PC-3 (cell line): ENCODE measurements around the gene ABLIM3. TPM values are rescaled to one million over a fixed set of nuclear protein-coding genes. Genes with fewer than 3 reads are reported as not detected.

Experiments used
- ATAC-seq: fragments of 200-7000 bp; cut with Tn5 transposase; 2 replicates; pipeline ENCODE4 v1.9.1; 2020; ENCODE audit warnings: mild to moderate bottlenecking, moderate library complexity
- BruUV-seq: library from RNA; stranded (reverse); fragments of 400-500 nt; replicated peaks from 2 replicates; lab custom pipeline; 2021; lab: Mats Ljungman, UMichigan
- CTCF ChIA-PET: fragments of 300-600 bp; sonication (Branson Sonifier 250); formaldehyde crosslinking; loops from one replicate; lab custom pipeline; 2022; ENCODE audit warnings: antibody characterized with exemption; lab: Charles Lee
- POLR2A ChIA-PET: fragments of 300-600 bp; sonication (Branson Sonifier 250); formaldehyde crosslinking; loops from one replicate; lab custom pipeline; 2022; ENCODE audit warnings: antibody characterized with exemption; ENCODE audit not compliant: unreplicated experiment; lab: Charles Lee
- DNase-seq: peaks from one replicate; pipeline ENCODE4 v3.0.0-alpha.2; 2015
- H2AFZ ChIP-seq: fragments of 300-600 bp; sonication (generic); 2 replicates; pipeline ENCODE4 v1.6.0; 2016; ENCODE audit warnings: antibody characterized with exemption, low read length
- H3F3A ChIP-seq: fragments of 300-600 bp; sonication (generic); one replicate; pipeline ENCODE4 v1.6.0; 2017; ENCODE audit warnings: antibody characterized with exemption, low read length, control low read depth, mild to moderate bottlenecking; ENCODE audit not compliant: unreplicated experiment
- H3K27ac ChIP-seq: fragments of 300-600 bp; sonication (generic); 2 replicates; pipeline ENCODE4 v1.5.1; 2016; ENCODE audit warnings: mild to moderate bottlenecking, low read length
- H3K27me3 ChIP-seq: fragments of 300-600 bp; sonication (generic); 2 replicates; pipeline ENCODE4 v1.6.1; 2016; ENCODE audit warnings: low read length, mixed read lengths
- H3K36me3 ChIP-seq: fragments of 300-600 bp; sonication (generic); 2 replicates; pipeline ENCODE4 v1.6.1; 2016; ENCODE audit warnings: low read depth, mixed run types, low read length, mixed read lengths
- H3K4me1 ChIP-seq: fragments of 300-600 bp; sonication (generic); 2 replicates; pipeline ENCODE4 v1.5.1; 2016; ENCODE audit warnings: low read length; ENCODE audit not compliant: insufficient read depth
- H3K4me2 ChIP-seq: fragments of 300-600 bp; sonication (generic); 2 replicates; pipeline ENCODE4 v1.6.0; 2016; ENCODE audit warnings: low read length
- H3K4me3 ChIP-seq: fragments of 300-600 bp; sonication (generic); 2 replicates; pipeline ENCODE4 v1.5.1; 2016; ENCODE audit warnings: mild to moderate bottlenecking, low read length, mixed read lengths
- H3K79me2 ChIP-seq: fragments of 300-600 bp; sonication (generic); 2 replicates; pipeline ENCODE4 v1.6.1; 2017; ENCODE audit warnings: low read length, mixed read lengths
- H3K9ac ChIP-seq: fragments of 300-600 bp; sonication (generic); 2 replicates; pipeline ENCODE4 v1.6.0; 2016; ENCODE audit warnings: mild to moderate bottlenecking, low read length
- H3K9me2 ChIP-seq: fragments of 300-600 bp; sonication (generic); replicated peaks from 2 replicates; pipeline ENCODE4 v1.6.1; 2016; ENCODE audit warnings: mixed run types, low read length, mixed read lengths
- H3K9me3 ChIP-seq: fragments of 300-600 bp; sonication (generic); 2 replicates; pipeline ENCODE4 v1.6.1; 2016; ENCODE audit warnings: low read length, mixed read lengths
- H4K20me1 ChIP-seq: fragments of 300-600 bp; sonication (generic); 2 replicates; pipeline ENCODE4 v1.6.1; 2016; ENCODE audit warnings: low read length, mixed read lengths
- EZH2 ChIP-seq: fragments of 300-600 bp; sonication (generic); IDR thresholded peaks from one replicate; pipeline ENCODE4 v1.6.1; 2017; ENCODE audit warnings: antibody characterized with exemption, mild to moderate bottlenecking, low read length; ENCODE audit not compliant: unreplicated experiment
- EZH2phosphoT487 ChIP-seq: fragments of 300-600 bp; sonication (generic); IDR thresholded peaks from 2 replicates; pipeline ENCODE4 v1.6.1; 2018; ENCODE audit warnings: mild to moderate bottlenecking, antibody characterized with exemption, low read length, borderline replicate concordance
- intact Hi-C: fragments of 100-400 bp; cut with micrococcal nuclease; formaldehyde crosslinking; loops from 2 replicates; pipeline ENCODE4 v1.9.0; 2023
- total RNA-seq: library from RNA; depleted of rRNA; stranded (reverse); fragments of >200 nt; gene quantifications from 2 replicates; pipeline ENCODE4 v1.2.3, GENCODE V29; 2014
- TF ChIP-seq, protein P1 (sequence below): fragments of 300-600 bp; sonication (generic); conservative IDR thresholded peaks from 2 replicates; pipeline ENCODE4 v1.5.1; 2017; ENCODE audit warnings: antibody characterized with exemption, low read depth, mild to moderate bottlenecking, low read length

Gene ABLIM3
- total RNA-seq, 1 experiment from 2014 or later: 43.6 TPM

DNA sequence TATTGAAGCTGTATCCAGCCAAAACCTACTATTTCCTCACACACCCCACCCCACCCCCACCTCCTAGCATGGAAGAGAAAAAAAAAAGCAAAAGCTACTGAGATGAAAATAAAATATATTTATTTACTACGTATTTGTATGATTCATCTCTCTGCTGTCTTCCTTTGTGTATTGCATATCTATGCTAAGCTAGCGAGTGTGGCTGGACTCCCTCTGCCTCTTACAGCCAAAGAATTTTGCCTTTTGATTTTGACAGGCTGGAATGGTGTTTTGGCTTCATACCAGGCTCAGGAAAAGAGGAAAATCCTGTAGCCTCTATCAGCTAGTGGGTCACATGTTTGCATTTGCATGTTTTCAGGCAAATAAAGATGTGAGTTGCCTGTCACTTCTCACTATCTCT lies 2.2 kb downstream of the ABLIM3 start:
- TF ChIP-seq, protein P1, sequence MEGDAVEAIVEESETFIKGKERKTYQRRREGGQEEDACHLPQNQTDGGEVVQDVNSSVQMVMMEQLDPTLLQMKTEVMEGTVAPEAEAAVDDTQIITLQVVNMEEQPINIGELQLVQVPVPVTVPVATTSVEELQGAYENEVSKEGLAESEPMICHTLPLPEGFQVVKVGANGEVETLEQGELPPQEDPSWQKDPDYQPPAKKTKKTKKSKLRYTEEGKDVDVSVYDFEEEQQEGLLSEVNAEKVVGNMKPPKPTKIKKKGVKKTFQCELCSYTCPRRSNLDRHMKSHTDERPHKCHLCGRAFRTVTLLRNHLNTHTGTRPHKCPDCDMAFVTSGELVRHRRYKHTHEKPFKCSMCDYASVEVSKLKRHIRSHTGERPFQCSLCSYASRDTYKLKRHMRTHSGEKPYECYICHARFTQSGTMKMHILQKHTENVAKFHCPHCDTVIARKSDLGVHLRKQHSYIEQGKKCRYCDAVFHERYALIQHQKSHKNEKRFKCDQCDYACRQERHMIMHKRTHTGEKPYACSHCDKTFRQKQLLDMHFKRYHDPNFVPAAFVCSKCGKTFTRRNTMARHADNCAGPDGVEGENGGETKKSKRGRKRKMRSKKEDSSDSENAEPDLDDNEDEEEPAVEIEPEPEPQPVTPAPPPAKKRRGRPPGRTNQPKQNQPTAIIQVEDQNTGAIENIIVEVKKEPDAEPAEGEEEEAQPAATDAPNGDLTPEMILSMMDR: no peak
- TF ChIP-seq EZH2phosphoT487 (no peak), EZH2 (no peak)
- 0 out of 2 replicates have a peak, but pooled peaks cover 6% of the 10 kb centered on the region for H3K36me3 ChIP-seq
- H3K4me2 ChIP-seq: peak overlapping the region; percentile 75
- H3F3A ChIP-seq: peaks cover 5% of the 10 kb centered on the region
- H3K4me3 ChIP-seq: peak overlapping the region; percentile 55
- peak overlapping the region; percentile 46 for H3K27ac ChIP-seq
- DNase-seq: peak; percentile 81
- no TSS peak for BruUV-seq
- peaks cover 69% of the 10 kb centered on the region for H3K79me2 ChIP-seq
- POLR2A ChIA-PET: interaction anchor here (0.6 to 1.1 kb wide), 7 partner anchors 9 to 462 kb away, joined by 3 to 15 read pairs (median 5); partner anchors contain the start of gene SH3TC2
- CTCF ChIA-PET: interaction anchor here (0.5 to 3.7 kb wide), 12 partner anchors 8 to 412 kb away, joined by 3 to 36 read pairs (median 8); no protein-coding TSS in a partner anchor
- H3K4me1 ChIP-seq: peaks cover 41% of the 10 kb centered on the region
- intact Hi-C loops: loop anchor here (5.0 kb wide), 1 partner anchor 204 kb away; the partner anchor contains the start of gene GRPEL2
- 0 out of 2 replicates have a peak overlapping the region, but pooled peaks have one; percentile 11 for H2AFZ ChIP-seq
- H4K20me1 ChIP-seq: no peaks in the 10 kb centered on the region
- H3K9ac ChIP-seq: peak overlapping the region; percentile 30
- H3K9me3 ChIP-seq: no peaks in the 10 kb centered on the region
- no peaks in the 10 kb centered on the region for H3K9me2 ChIP-seq
- H3K27me3 ChIP-seq: no peaks in the 10 kb centered on the region
- ATAC-seq: peak; percentile 7

DNA sequence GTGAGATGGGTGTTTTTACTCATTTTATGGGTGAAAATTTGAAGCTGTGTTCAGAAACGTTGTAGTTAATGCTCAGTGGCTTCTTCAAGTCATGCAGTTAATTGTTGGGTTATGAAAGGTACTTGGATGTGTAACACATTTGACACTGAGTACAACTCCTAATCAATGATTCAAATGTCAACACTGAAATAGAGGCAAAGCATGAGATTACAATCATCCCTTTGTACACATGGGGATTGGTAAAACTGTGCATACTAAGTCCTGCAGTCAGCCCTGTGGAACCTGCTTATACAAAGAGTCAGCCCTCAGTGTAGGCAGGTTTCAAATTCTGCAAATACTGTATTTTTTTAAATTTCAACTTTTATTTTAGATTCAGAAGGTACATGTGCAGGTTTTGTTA lies 3.3 kb downstream of the ABLIM3 start:
- H3K79me2 ChIP-seq: peaks cover 80% of the 10 kb centered on the region
- BruUV-seq: no TSS peak
- peak overlapping the region; percentile 75 for H3K4me2 ChIP-seq
- TF ChIP-seq, protein P1: no peak
- TF ChIP-seq EZH2 (no peak), EZH2phosphoT487 (no peak)
- peak; percentile 43 for DNase-seq
- CTCF ChIA-PET: interaction anchor here (0.6 kb wide), 1 partner anchor 83 kb away, joined by 4 read pairs; no protein-coding TSS in a partner anchor
- ATAC-seq: no peak
- H3F3A ChIP-seq: peaks cover 5% of the 10 kb centered on the region
- H3K4me1 ChIP-seq: peaks cover 41% of the 10 kb centered on the region
- no peaks in the 10 kb centered on the region for H3K9me2 ChIP-seq
- 0 out of 2 replicates have a peak, but pooled peaks cover 6% of the 10 kb centered on the region for H3K36me3 ChIP-seq
- H3K27ac ChIP-seq: no peak overlapping the region
- no peak overlapping the region for H2AFZ ChIP-seq
- POLR2A ChIA-PET: interaction anchor here (0.6 kb wide), 1 partner anchor 79 kb away, joined by 3 read pairs; no protein-coding TSS in a partner anchor
- H4K20me1 ChIP-seq: no peaks in the 10 kb centered on the region
- intact Hi-C loops: loop anchor here (5.0 kb wide), 1 partner anchor 203 kb away; the partner anchor contains the start of gene GRPEL2
- H3K9me3 ChIP-seq: no peaks in the 10 kb centered on the region
- H3K27me3 ChIP-seq: no peaks in the 10 kb centered on the region
- H3K4me3 ChIP-seq: peak overlapping the region; percentile 55
- no peak overlapping the region for H3K9ac ChIP-seq

DNA sequence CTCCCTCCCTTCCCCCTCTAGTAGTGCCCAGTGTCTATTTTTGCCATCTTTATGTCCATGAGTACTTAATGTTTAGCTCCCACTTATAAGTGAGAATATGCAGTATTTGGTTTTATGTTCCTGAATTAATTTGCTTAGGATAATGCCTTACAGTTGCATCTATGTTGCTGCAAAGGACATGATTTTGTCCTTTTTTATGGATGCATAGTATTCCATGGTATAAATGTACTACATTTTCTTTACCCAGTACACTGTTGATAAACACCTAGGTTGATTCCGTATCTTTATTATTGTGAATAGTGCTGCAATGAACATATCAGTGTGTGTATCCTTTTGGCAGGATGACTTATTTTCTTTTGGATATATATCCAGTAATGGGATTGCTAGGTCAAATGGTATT lies 3.8 kb downstream of the ABLIM3 start:
- intact Hi-C loops: no loop called here
- Histone ChIP-seq H3K4me2 (peak overlapping the region; percentile 75; the same call in 1 of the 2 replicates), H4K20me1 (no peaks in the 10 kb centered on the region), H3K9me2 (no peaks in the 10 kb centered on the region), H3K9ac (no peak overlapping the region), H3K27ac (no peak overlapping the region), H3F3A (peaks cover 5% of the 10 kb centered on the region), H3K9me3 (no peaks in the 10 kb centered on the region), H2AFZ (no peak overlapping the region), H3K27me3 (no peaks in the 10 kb centered on the region), H3K79me2 (peaks cover 85% of the 10 kb centered on the region), H3K36me3 (0 out of 2 replicates have a peak, but pooled peaks cover 6% of the 10 kb centered on the region), H3K4me3 (no peak overlapping the region), H3K4me1 (peaks cover 38% of the 10 kb centered on the region)
- DNase-seq (no peak), ATAC-seq (no peak)
- TF ChIP-seq EZH2phosphoT487: no peak
- BruUV-seq: no TSS peak
- POLR2A ChIA-PET: no interaction called here
- CTCF ChIA-PET: no interaction called here
